ENCODE data around the gene PLVAP.

The PLVAP gene

GRCh38 chr19:17333611-17334413 is 43.3 kb downstream of the PLVAP start:
- peak in 1 of 2 experiments; percentile 17 for DNase-seq

GRCh38 chr19:17332677-17333581 is 44.2 kb downstream of the PLVAP start:
- DNase-seq: no peak

- DNase-seq: no peak
Measured at GRCh38 chr19:17332360-17332676, 44.8 kb downstream of the PLVAP start.

- no peak for DNase-seq
Measured at GRCh38 chr19:17331045-17331558, 46.0 kb downstream of the PLVAP start.

- DNase-seq: no peak
Measured at GRCh38 chr19:17330262-17331044, 46.7 kb downstream of the PLVAP start.

- no peak for DNase-seq
Measured at GRCh38 chr19:17329366-17330261, 47.5 kb downstream of the PLVAP start.

GRCh38 chr19:17328517-17329365 is 48.4 kb downstream of the PLVAP start:
- DNase-seq: no peak

GRCh38 chr19:17327654-17328516 is 49.3 kb downstream of the PLVAP start:
- DNase-seq: no peak

- DNase-seq: no peak
Measured at GRCh38 chr19:17327068-17327653, 50.0 kb downstream of the PLVAP start.

- DNase-seq: no peak
Measured at GRCh38 chr19:17326595-17326966, 50.6 kb downstream of the PLVAP start.

- DNase-seq: no peak
Measured at GRCh38 chr19:17325881-17326594, 51.1 kb downstream of the PLVAP start.

- no peak for DNase-seq
Measured at GRCh38 chr19:17325133-17325532, 52.0 kb downstream of the PLVAP start.

GRCh38 chr19:17324357-17325114 is 52.6 kb downstream of the PLVAP start:
- DNase-seq: no peak

- no peak for DNase-seq
Measured at GRCh38 chr19:17323964-17324332, 53.2 kb downstream of the PLVAP start.

- no peak for DNase-seq
Measured at GRCh38 chr19:17323300-17323963, 53.7 kb downstream of the PLVAP start.

GRCh38 chr19:17322854-17323253 is 54.3 kb downstream of the PLVAP start:
- DNase-seq: no peak

- DNase-seq: no peak
Measured at GRCh38 chr19:17321655-17322489, 55.3 kb downstream of the PLVAP start.
